Panc1 (cell line): ENCODE data around the gene P2RY13. TPM values are rescaled to one million over a fixed set of nuclear protein-coding genes. Genes with fewer than 3 reads are reported as not detected.

Experiments
- ATAC-seq: fragments of 200-7000 bp; cut with Tn5 transposase; 2 replicates; pipeline ENCODE4 v1.9.1; 2020; ENCODE audit warnings: mild to moderate bottlenecking, moderate library complexity
- BruUV-seq: library from RNA; stranded (reverse); fragments of 400-500 nt; replicated peaks from 2 replicates; lab custom pipeline; 2021; lab: Mats Ljungman, UMichigan
- CTCF ChIA-PET: fragments of 300-600 bp; sonication (Branson Sonifier 250); formaldehyde crosslinking; loops from one replicate; lab custom pipeline; 2022; ENCODE audit warnings: antibody characterized with exemption; lab: Charles Lee
- POLR2A ChIA-PET: fragments of 300-600 bp; sonication (Branson Sonifier 250); formaldehyde crosslinking; loops from one replicate; lab custom pipeline; 2022; ENCODE audit warnings: antibody characterized with exemption; lab: Charles Lee
- DNase-seq: peaks from one replicate; pipeline ENCODE4 v3.0.0-alpha.2; 2010; ENCODE audit warnings: low read depth, low spot score
- H3K27ac ChIP-seq: 2 replicates; pipeline ENCODE4 v1.5.1; 2011; ENCODE audit warnings: mild to moderate bottlenecking, low read length, inconsistent platforms
- H3K27me3 ChIP-seq: fragments of 200-500 bp; sonication (Bioruptor generic); 2 replicates; pipeline ENCODE4 v1.6.0; 2014; ENCODE audit warnings: low read length, inconsistent platforms; ENCODE audit not compliant: control insufficient read depth, insufficient read depth
- H3K36me3 ChIP-seq: fragments of 200-500 bp; sonication (Bioruptor generic); 2 replicates; pipeline ENCODE4 v1.5.1; 2014; ENCODE audit warnings: inconsistent platforms, mild to moderate bottlenecking, low read length, moderate library complexity; ENCODE audit not compliant: control insufficient read depth, insufficient read depth
- H3K4me1 ChIP-seq: 2 replicates; pipeline ENCODE4 v1.5.1; 2011; ENCODE audit warnings: inconsistent platforms, mild to moderate bottlenecking, low read length, moderate library complexity; ENCODE audit not compliant: control insufficient read depth, insufficient read depth
- H3K4me3 ChIP-seq, 2 experiments: 2 replicates each; pipeline ENCODE4 v1.5.1; 2011 to 2012; ENCODE audit warnings: low read depth in 2 of 2, low read length in 2 of 2, mild to moderate bottlenecking in 2 of 2, inconsistent platforms in 1 of 2, moderate library complexity in 1 of 2
- H3K9me3 ChIP-seq: fragments of 200-500 bp; sonication (Bioruptor generic); 2 replicates; pipeline ENCODE4 v1.5.1; 2014; ENCODE audit warnings: low read depth, mild to moderate bottlenecking, inconsistent platforms, low read length, moderate library complexity; ENCODE audit not compliant: control insufficient read depth, insufficient read depth
- POLR2AphosphoS5 ChIP-seq: IDR thresholded peaks from 2 replicates; pipeline ENCODE4 v1.6.1; 2012; ENCODE audit warnings: mild to moderate bottlenecking, low read depth, low read length, moderate library complexity
- SIN3A ChIP-seq: IDR thresholded peaks from 2 replicates; pipeline ENCODE4 v1.6.1; 2012; ENCODE audit warnings: low read depth, mild to moderate bottlenecking, low read length, moderate library complexity, borderline replicate concordance; ENCODE audit not compliant: insufficient read depth
- TCF7L2 ChIP-seq: IDR thresholded peaks from 2 replicates; pipeline ENCODE4 v1.6.1; 2011; ENCODE audit warnings: mild to moderate bottlenecking, low read depth, low read length, inconsistent platforms
- in situ Hi-C: cut with HindIII; loops from 2 replicates; pipeline ENCODE4 v1.10.0; 2016; ENCODE audit warnings: low sequenced_read_pairs, low pct_unique_long_range_greater_than_20kb
- intact Hi-C: fragments of 100-400 bp; cut with micrococcal nuclease; formaldehyde crosslinking; loops from one replicate; pipeline ENCODE4 v1.10.0; 2022; ENCODE audit not compliant: unreplicated experiment
- total RNA-seq: library from RNA; stranded (reverse); gene quantifications from one replicate; pipeline ENCODE4 v1.2.1, GENCODE V29; 2021; ENCODE audit not compliant: unreplicated experiment
- TF ChIP-seq, protein P1 (sequence below), 2 experiments: IDR thresholded peaks; 2 replicates each; pipeline ENCODE4 v1.6.1; 2011 to 2012; ENCODE audit warnings: low read depth in 2 of 2, control low read depth in 1 of 2, low read length in 1 of 2, mild to moderate bottlenecking in 1 of 2, moderate library complexity in 1 of 2; ENCODE audit not compliant: insufficient read depth in 1 of 2
- TF ChIP-seq, protein P2 (sequence below): fragments of 450-650 bp; IDR thresholded peaks from 2 replicates; pipeline ENCODE4 v1.5.1; 2017; ENCODE audit warnings: mild to moderate bottlenecking

The P2RY13 gene
- total RNA-seq, 1 experiment from 2014 or later, result not detected

DNA sequence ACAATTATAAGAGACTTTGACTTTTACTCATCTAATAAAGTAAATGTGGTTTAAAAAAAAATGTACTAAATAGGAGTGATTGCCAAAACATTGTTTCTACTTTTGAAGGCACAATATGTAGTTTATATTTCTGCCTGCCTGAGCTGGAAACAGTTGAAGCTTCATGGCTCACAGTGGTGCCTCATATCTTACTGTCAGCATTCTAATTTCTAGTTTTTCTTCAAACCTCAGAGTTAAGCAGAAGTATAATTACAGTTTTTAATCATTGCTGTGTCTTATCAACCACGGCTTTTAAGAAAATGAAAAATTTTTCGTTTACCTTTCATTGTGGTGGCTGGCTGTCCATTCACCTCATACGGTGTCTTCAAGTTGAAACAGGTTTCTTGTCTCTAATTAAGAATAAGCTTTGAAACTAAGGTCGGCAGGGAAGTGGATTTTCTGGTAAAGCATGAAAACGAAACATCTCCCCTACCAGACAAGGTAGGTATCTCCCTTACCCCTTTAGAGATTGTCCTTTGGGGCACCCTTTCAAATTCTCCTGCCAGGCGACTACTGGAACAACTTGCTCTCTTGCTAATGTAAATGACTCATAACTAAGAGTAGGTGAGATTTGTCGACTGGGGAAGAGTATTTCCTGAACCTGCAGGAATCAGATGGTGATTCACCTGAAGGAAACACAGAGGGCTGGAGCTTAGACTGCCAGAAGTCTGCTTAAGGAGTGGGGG, 12.9 kb downstream of the P2RY13 start, which contains the start of gene GPR87:
Gene GPR87 (minus strand): TSS at position 554 of the 725 bp plus-strand sequence. CDS start 16,720 bp downstream, outside the sequence.
- no peaks in the 10 kb centered on the region for H3K36me3 ChIP-seq
- H3K9me3 ChIP-seq, result no peaks in the 10 kb centered on the region
- H3K4me3 ChIP-seq, result no peak within 1 kb of the TSS
- BruUV-seq, result no TSS peak
- H3K27ac ChIP-seq, result no peak within 1 kb of the TSS
- POLR2A ChIA-PET, result no interaction called here
- H3K4me1 ChIP-seq, result no peaks in the 10 kb centered on the region
- in situ Hi-C loops (no loop called here), intact Hi-C loops (no loop called here)
- TF ChIP-seq, protein P1, sequence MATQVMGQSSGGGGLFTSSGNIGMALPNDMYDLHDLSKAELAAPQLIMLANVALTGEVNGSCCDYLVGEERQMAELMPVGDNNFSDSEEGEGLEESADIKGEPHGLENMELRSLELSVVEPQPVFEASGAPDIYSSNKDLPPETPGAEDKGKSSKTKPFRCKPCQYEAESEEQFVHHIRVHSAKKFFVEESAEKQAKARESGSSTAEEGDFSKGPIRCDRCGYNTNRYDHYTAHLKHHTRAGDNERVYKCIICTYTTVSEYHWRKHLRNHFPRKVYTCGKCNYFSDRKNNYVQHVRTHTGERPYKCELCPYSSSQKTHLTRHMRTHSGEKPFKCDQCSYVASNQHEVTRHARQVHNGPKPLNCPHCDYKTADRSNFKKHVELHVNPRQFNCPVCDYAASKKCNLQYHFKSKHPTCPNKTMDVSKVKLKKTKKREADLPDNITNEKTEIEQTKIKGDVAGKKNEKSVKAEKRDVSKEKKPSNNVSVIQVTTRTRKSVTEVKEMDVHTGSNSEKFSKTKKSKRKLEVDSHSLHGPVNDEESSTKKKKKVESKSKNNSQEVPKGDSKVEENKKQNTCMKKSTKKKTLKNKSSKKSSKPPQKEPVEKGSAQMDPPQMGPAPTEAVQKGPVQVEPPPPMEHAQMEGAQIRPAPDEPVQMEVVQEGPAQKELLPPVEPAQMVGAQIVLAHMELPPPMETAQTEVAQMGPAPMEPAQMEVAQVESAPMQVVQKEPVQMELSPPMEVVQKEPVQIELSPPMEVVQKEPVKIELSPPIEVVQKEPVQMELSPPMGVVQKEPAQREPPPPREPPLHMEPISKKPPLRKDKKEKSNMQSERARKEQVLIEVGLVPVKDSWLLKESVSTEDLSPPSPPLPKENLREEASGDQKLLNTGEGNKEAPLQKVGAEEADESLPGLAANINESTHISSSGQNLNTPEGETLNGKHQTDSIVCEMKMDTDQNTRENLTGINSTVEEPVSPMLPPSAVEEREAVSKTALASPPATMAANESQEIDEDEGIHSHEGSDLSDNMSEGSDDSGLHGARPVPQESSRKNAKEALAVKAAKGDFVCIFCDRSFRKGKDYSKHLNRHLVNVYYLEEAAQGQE (IDR thresholded peaks at IDR 0.05; ENCODE audit: insufficient read depth in 1 of 2, low read depth in 2 of 2, low read length in 1 of 2), result no peak
- TF ChIP-seq TCF7L2, result no peak
- H3K27me3 ChIP-seq, result no peaks in the 10 kb centered on the region
- ATAC-seq (no peak), DNase-seq (no peak)
- CTCF ChIA-PET, result no interaction called here

DNA sequence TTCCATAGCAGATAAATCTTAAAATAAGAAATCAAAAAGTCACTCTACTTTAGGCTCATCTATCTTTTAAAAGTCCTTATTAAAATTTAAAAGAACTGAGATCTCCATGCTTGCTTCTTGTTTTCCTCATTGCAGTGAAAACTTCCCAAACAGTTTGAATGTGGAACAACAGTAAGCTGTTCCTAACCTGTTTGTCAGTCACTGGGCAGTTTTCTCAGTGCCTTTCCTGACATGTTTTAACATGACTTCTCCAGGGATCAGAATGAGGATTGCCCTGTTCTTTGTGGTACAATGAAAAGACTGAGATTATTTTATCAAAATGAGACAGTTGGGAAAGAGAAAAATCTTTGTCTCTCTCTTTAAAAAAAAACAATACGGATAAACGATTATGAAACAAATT, 13.5 kb downstream of the P2RY13 start:
- ATAC-seq, result no peak
- no peak for DNase-seq
- no peak for TF ChIP-seq SIN3A
- TF ChIP-seq, protein P1 (IDR thresholded peaks at IDR 0.05; ENCODE audit: insufficient read depth in 1 of 2, low read depth in 2 of 2, low read length in 1 of 2), result no peak
- TF ChIP-seq TCF7L2, result no peak
- no peak for TF ChIP-seq POLR2AphosphoS5
- TF ChIP-seq, protein P2, sequence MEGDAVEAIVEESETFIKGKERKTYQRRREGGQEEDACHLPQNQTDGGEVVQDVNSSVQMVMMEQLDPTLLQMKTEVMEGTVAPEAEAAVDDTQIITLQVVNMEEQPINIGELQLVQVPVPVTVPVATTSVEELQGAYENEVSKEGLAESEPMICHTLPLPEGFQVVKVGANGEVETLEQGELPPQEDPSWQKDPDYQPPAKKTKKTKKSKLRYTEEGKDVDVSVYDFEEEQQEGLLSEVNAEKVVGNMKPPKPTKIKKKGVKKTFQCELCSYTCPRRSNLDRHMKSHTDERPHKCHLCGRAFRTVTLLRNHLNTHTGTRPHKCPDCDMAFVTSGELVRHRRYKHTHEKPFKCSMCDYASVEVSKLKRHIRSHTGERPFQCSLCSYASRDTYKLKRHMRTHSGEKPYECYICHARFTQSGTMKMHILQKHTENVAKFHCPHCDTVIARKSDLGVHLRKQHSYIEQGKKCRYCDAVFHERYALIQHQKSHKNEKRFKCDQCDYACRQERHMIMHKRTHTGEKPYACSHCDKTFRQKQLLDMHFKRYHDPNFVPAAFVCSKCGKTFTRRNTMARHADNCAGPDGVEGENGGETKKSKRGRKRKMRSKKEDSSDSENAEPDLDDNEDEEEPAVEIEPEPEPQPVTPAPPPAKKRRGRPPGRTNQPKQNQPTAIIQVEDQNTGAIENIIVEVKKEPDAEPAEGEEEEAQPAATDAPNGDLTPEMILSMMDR, result no peak
- intact Hi-C loops (no loop called here), in situ Hi-C loops (no loop called here)
- ChIA-PET POLR2A (no interaction called here), CTCF (no interaction called here)
- no peaks in the 10 kb centered on the region for H3K4me1 ChIP-seq
- no TSS peak for BruUV-seq
- no peaks in the 10 kb centered on the region for H3K36me3 ChIP-seq
- no peak overlapping the region for H3K4me3 ChIP-seq
- H3K9me3 ChIP-seq, result no peaks in the 10 kb centered on the region
- no peak overlapping the region for H3K27ac ChIP-seq
- no peaks in the 10 kb centered on the region for H3K27me3 ChIP-seq
